Measurements from ENCODE around the gene POLR3B.

Gene POLR3B

DNA sequence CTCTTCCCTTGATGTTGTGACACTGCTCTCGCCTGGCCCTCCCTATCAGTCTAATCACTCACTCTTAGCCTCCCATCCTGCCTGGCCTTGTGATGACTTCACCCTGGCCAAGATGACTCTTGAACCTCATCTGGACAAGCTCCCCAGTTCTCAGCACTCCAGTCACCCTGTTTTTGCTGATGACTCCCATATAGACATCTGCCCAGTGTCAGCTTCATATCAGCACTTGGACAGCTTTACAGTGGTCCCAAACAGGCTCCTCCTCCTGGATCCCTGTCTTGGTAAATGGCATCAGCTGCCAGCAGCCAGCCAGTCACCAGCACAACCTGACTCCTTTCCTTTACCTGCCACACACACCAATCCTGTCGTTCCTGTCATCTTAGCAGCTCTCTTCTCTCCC is 104.2 kb downstream of the POLR3B start:
- TF ChIP-seq EP300 (IDR thresholded peaks at IDR 0.05; ENCODE audit: borderline replicate concordance) = no peak
- TF ChIP-seq YY1 (IDR thresholded peaks at IDR 0.05; ENCODE audit: low read depth) = no peak
- TF ChIP-seq CEBPB (IDR thresholded peaks at IDR 0.05) = no peak
- no peak for TF ChIP-seq CREB1 (IDR thresholded peaks at IDR 0.05; ENCODE audit: low read depth)
- TF ChIP-seq USF1 (IDR thresholded peaks at IDR 0.05) = no peak
- no peak for TF ChIP-seq TAF1 (IDR thresholded peaks at IDR 0.05; ENCODE audit: low read depth)
- no peak for TF ChIP-seq ZBTB7A (IDR thresholded peaks at IDR 0.05; ENCODE audit: low read depth)
- no peak for TF ChIP-seq EGR1 (IDR thresholded peaks at IDR 0.05)
- TF ChIP-seq NFIC (IDR thresholded peaks at IDR 0.05) = no peak
- no peak for TF ChIP-seq TEAD4 (IDR thresholded peaks at IDR 0.05)
- TF ChIP-seq REST (IDR thresholded peaks at IDR 0.05; ENCODE audit: low read depth) = no peak
- TF ChIP-seq MAX (IDR thresholded peaks at IDR 0.05) = no peak

GRCh38 chr12:106480251-106480650 is 122.7 kb downstream of the POLR3B start:
- TF ChIP-seq EP300 (IDR thresholded peaks at IDR 0.05; ENCODE audit: borderline replicate concordance) (no peak), TAF1 (IDR thresholded peaks at IDR 0.05; ENCODE audit: low read depth) (no peak), FOXM1 (IDR thresholded peaks at IDR 0.05; ENCODE audit: borderline replicate concordance, low read depth) (no peak), USF1 (IDR thresholded peaks at IDR 0.05) (no peak), TEAD4 (IDR thresholded peaks at IDR 0.05) (no peak), ZBTB7A (IDR thresholded peaks at IDR 0.05; ENCODE audit: low read depth) (no peak), TCF12 (IDR thresholded peaks at IDR 0.05; ENCODE audit: low read depth) (no peak), REST (IDR thresholded peaks at IDR 0.05; ENCODE audit: low read depth) (no peak), MAX (IDR thresholded peaks at IDR 0.05) (no peak), YY1 (IDR thresholded peaks at IDR 0.05; ENCODE audit: low read depth) (no peak), CEBPB (IDR thresholded peaks at IDR 0.05) (no peak), NFIC (IDR thresholded peaks at IDR 0.05) (no peak), CREB1 (IDR thresholded peaks at IDR 0.05; ENCODE audit: low read depth) (no peak), RAD21 (IDR thresholded peaks at IDR 0.05; ENCODE audit: low read depth) (no peak), EGR1 (IDR thresholded peaks at IDR 0.05) (no peak)

DNA sequence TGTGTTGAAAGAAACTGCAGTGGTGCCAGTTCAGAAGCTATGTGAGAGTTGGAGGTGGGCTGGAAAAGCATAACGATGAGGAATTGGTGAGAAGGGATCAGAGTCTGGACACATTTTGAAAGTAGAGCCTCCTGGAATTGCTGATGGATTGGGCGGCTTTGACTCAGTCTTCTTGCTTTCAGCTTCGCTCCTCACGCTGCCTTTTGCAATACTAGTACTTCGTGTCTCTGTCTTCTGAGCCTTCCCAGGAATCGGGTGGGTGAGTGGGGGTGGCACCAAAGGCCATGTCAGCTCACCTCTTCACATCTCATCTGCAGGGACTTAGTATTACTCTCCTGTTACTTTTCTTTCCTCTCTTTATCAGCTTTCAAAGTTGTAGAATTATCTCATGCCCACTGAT is 123.7 kb downstream of the POLR3B start:
- TF ChIP-seq CREB1 (IDR thresholded peaks at IDR 0.05; ENCODE audit: low read depth) (no peak), ZBTB7A (IDR thresholded peaks at IDR 0.05; ENCODE audit: low read depth) (no peak), YY1 (IDR thresholded peaks at IDR 0.05; ENCODE audit: low read depth) (no peak), TCF12 (IDR thresholded peaks at IDR 0.05; ENCODE audit: low read depth) (no peak), NFIC (IDR thresholded peaks at IDR 0.05) (no peak), FOXM1 (IDR thresholded peaks at IDR 0.05; ENCODE audit: borderline replicate concordance, low read depth) (no peak), TAF1 (IDR thresholded peaks at IDR 0.05; ENCODE audit: low read depth) (no peak)

DNA sequence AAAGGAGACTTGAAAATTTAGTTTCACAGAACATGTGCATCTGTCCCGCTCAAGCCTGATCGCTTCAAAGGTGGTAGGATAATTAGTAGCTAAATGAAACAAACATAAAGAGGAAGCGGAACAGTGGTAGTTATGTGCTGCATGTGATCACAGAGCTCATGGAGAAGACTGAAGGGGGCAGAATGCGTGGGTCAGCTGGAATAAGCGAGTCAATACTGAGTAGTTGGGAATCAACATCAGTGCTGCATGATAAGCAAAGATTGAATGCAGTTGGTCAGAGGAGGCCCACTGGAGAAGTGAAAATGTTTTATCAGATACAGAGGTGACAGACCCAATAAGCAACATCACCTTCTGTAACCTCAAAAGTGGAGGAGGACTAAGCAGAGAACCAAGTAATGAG is 130.1 kb downstream of the POLR3B start:
- TF ChIP-seq ZBTB7A (IDR thresholded peaks at IDR 0.05; ENCODE audit: low read depth) = no peak
- no peak for TF ChIP-seq EGR1 (IDR thresholded peaks at IDR 0.05)
- no peak for TF ChIP-seq FOXM1 (IDR thresholded peaks at IDR 0.05; ENCODE audit: borderline replicate concordance, low read depth)
- no peak for TF ChIP-seq NFIC (IDR thresholded peaks at IDR 0.05)
- no peak for TF ChIP-seq USF1 (IDR thresholded peaks at IDR 0.05)
- no peak for TF ChIP-seq REST (IDR thresholded peaks at IDR 0.05; ENCODE audit: low read depth)
- no peak for TF ChIP-seq MAX (IDR thresholded peaks at IDR 0.05)
- no peak for TF ChIP-seq CEBPB (IDR thresholded peaks at IDR 0.05)
- TF ChIP-seq TCF12 (IDR thresholded peaks at IDR 0.05; ENCODE audit: low read depth) = no peak
- TF ChIP-seq TEAD4 (IDR thresholded peaks at IDR 0.05) = no peak
- TF ChIP-seq EP300 (IDR thresholded peaks at IDR 0.05; ENCODE audit: borderline replicate concordance) = no peak
- no peak for TF ChIP-seq YY1 (IDR thresholded peaks at IDR 0.05; ENCODE audit: low read depth)
- TF ChIP-seq CREB1 (IDR thresholded peaks at IDR 0.05; ENCODE audit: low read depth) = no peak
- TF ChIP-seq RAD21 (IDR thresholded peaks at IDR 0.05; ENCODE audit: low read depth) = no peak
- no peak for TF ChIP-seq TAF1 (IDR thresholded peaks at IDR 0.05; ENCODE audit: low read depth)
